ENCODE results near the gene MYO10. TPM values are rescaled to one million over a fixed set of nuclear protein-coding genes. Genes with fewer than 3 reads are reported as not detected.

Gene MYO10
- total RNA-seq, 2 donors from 2014 or later = 24.7 to 77.0 TPM

- H3K4me1 ChIP-seq (replicated peaks) = peaks cover 5% of the 10 kb centered on the region
- no peaks in the 10 kb centered on the region for H3K36me3 ChIP-seq
- DNase-seq (ENCODE audit: low spot score) = no peak
- H3K4me3 ChIP-seq = no peak overlapping the region
- intact Hi-C loops (cut with DNase I) = no loop called here
- WGBS = 68% methylated on average over 17 of the region's 17 CpGs
- H3K27ac ChIP-seq = no peak overlapping the region
- no peak for TF ChIP-seq POLR2A (IDR thresholded peaks at IDR 0.05)
- no peak for TF ChIP-seq CTCF (IDR thresholded peaks at IDR 0.05)
- TF ChIP-seq POLR2AphosphoS5 (IDR thresholded peaks at IDR 0.05) = no peak
- H3K27me3 ChIP-seq (replicated peaks; ENCODE audit: insufficient read depth) = no peaks in the 10 kb centered on the region
- no peaks in the 10 kb centered on the region for H3K9me3 ChIP-seq
These were observed 69.1 kb downstream of the MYO10 start for GRCh38 chr5:16866795-16867576.

GRCh38 chr5:16866273-16866672 lies 69.8 kb downstream of the MYO10 start:
- Histone ChIP-seq H3K36me3 (no peaks in the 10 kb centered on the region), H3K4me3 (no peak overlapping the region), H3K27me3 (replicated peaks; ENCODE audit: insufficient read depth) (no peaks in the 10 kb centered on the region), H3K9me3 (no peaks in the 10 kb centered on the region), H3K4me1 (replicated peaks) (peaks cover 5% of the 10 kb centered on the region), H3K27ac (no peak overlapping the region)
- no peak for DNase-seq (ENCODE audit: low spot score)
- TF ChIP-seq POLR2A (IDR thresholded peaks at IDR 0.05) = no peak
- TF ChIP-seq CTCF (IDR thresholded peaks at IDR 0.05) = no peak
- TF ChIP-seq POLR2AphosphoS5 (IDR thresholded peaks at IDR 0.05) = no peak
- intact Hi-C loops (cut with DNase I) = no loop called here
- WGBS = 97% methylated on average over 4 of the region's 4 CpGs

DNA sequence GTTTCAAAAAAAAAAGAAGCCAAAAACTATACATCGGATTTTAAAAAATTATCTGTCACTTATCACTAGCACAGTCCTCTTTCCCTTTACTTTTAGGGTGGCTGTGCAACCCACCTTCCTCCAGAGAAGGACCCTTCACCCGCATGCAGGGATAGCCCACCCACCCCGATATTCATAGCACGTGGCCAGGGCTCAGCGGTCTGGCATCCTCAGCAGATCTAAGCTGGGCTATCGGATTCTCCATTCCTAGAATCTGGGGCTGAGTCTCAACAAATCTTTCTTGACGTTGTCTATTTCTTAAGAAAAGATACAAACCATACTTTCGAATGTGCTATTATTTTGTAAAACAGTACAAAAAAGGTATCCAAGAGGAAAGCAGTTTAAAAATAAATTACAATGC lies 70.9 kb downstream of the MYO10 start:
- H3K27ac ChIP-seq = no peak overlapping the region
- 73% methylated on average over 8 of the region's 8 CpGs for WGBS

DNA sequence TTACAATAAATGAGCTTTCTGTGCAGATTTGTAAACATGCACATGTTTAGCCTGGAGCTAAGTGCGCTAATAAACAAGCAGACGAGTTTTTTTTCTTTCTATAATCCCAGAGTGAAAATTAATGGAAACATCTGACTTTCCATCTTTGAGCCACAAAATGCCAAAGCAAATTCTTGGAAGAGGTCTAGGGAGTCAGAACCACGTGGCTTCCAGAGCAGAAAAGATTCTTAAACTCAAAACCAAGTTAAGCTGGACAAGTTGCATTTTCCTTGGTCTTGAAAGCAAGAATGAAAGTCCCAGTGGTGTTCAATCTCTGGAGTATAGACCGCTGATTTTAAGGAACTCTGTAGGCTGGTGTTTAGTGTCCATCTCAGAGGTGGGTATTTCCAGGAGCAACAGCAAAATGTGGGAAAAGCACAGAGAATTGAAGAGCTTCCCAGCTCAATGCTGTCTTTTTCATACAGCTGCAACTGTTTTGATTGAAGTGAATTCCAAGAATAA lies 71.4 kb downstream of the MYO10 start:
- 49% methylated on average over 4 of the region's 4 CpGs for WGBS
- Histone ChIP-seq H3K4me1 (replicated peaks) (peaks cover 5% of the 10 kb centered on the region), H3K27ac (no peak overlapping the region), H3K4me3 (no peak overlapping the region), H3K36me3 (no peaks in the 10 kb centered on the region), H3K9me3 (no peaks in the 10 kb centered on the region), H3K27me3 (replicated peaks; ENCODE audit: insufficient read depth) (no peaks in the 10 kb centered on the region)
- TF ChIP-seq CTCF (IDR thresholded peaks at IDR 0.05) = no peak
- TF ChIP-seq POLR2AphosphoS5 (IDR thresholded peaks at IDR 0.05) = no peak
- TF ChIP-seq POLR2A (IDR thresholded peaks at IDR 0.05) = no peak
- intact Hi-C loops (cut with DNase I) = no loop called here
- no peak for DNase-seq (ENCODE audit: low spot score)

More for the DNA sequence above, 70.9 kb downstream of the MYO10 start:
- TF ChIP-seq CTCF (IDR thresholded peaks at IDR 0.05) (no peak), POLR2A (IDR thresholded peaks at IDR 0.05) (no peak), POLR2AphosphoS5 (IDR thresholded peaks at IDR 0.05) (no peak)
- Histone ChIP-seq H3K9me3 (no peaks in the 10 kb centered on the region), H3K4me3 (no peak overlapping the region), H3K36me3 (no peaks in the 10 kb centered on the region), H3K27me3 (replicated peaks; ENCODE audit: insufficient read depth) (no peaks in the 10 kb centered on the region), H3K4me1 (replicated peaks) (peaks cover 5% of the 10 kb centered on the region)
- no peak for DNase-seq (ENCODE audit: low spot score)
- intact Hi-C loops (cut with DNase I) = no loop called here

GRCh38 chr5:16863469-16863946 lies 72.6 kb downstream of the MYO10 start:
- intact Hi-C loops (cut with DNase I) = no loop called here
- H3K4me1 ChIP-seq (replicated peaks) = peaks cover 5% of the 10 kb centered on the region
- WGBS = 83% methylated on average over 5 of the region's 5 CpGs
- TF ChIP-seq POLR2A (IDR thresholded peaks at IDR 0.05) (no peak), CTCF (IDR thresholded peaks at IDR 0.05) (no peak), POLR2AphosphoS5 (IDR thresholded peaks at IDR 0.05) (no peak)
- H3K9me3 ChIP-seq = no peaks in the 10 kb centered on the region
- DNase-seq (ENCODE audit: low spot score) = no peak
- H3K27me3 ChIP-seq (replicated peaks; ENCODE audit: insufficient read depth) = no peaks in the 10 kb centered on the region
- H3K27ac ChIP-seq = no peak overlapping the region
- H3K4me3 ChIP-seq = no peak overlapping the region
- no peaks in the 10 kb centered on the region for H3K36me3 ChIP-seq
